ENCODE measurements around the gene TAS1R1.

GRCh38 chr1:6512245-6512907, 42.7 kb upstream of the TAS1R1 start:
- TF ChIP-seq POLR2A (IDR thresholded peaks at IDR 0.05; ENCODE audit: extremely low read depth, insufficient read length) (no peak), CTCF (IDR thresholded peaks at IDR 0.05; ENCODE audit: low read depth, low read length) (no peak), MAX (IDR thresholded peaks at IDR 0.05; ENCODE audit: low read depth, low read length) (no peak), MYC (IDR thresholded peaks at IDR 0.05; ENCODE audit: low read depth, low read length) (no peak)

All from NB4 (cell line).